GM23338 (cell line): ENCODE data around the gene SOX13. TPM values are rescaled to one million over a fixed set of nuclear protein-coding genes. Genes with fewer than 3 reads are reported as not detected.

Experiments
- ATAC-seq: fragments of 200-7000 bp; cut with Tn5 transposase; 3 replicates; pipeline ENCODE4 v1.9.1; 2020
- DNase-seq: peaks from one replicate; pipeline ENCODE4 v3.0.0-alpha.2; 2015; ENCODE audit warnings: low spot score
- H2AFZ ChIP-seq: fragments of 200-600 bp; sonication (generic); 2 replicates; pipeline ENCODE4 v1.8.0; 2016; ENCODE audit warnings: antibody characterized with exemption, mild to moderate bottlenecking, moderate library complexity
- H3F3A ChIP-seq: fragments of 200-600 bp; sonication (generic); replicated peaks from 2 replicates; pipeline ENCODE4 v1.8.0; 2017; ENCODE audit warnings: antibody characterized with exemption, mixed run types, low read depth
- H3K27ac ChIP-seq: fragments of 200-600 bp; sonication (generic); 2 replicates; pipeline ENCODE4 v1.6.1; 2016; ENCODE audit warnings: low read depth
- H3K27me3 ChIP-seq: fragments of 200-600 bp; sonication (generic); 2 replicates; pipeline ENCODE4 v1.8.0; 2016; ENCODE audit warnings: mild to moderate bottlenecking, mixed run types, moderate library complexity; ENCODE audit not compliant: insufficient read depth
- H3K36me3 ChIP-seq: fragments of 200-600 bp; sonication (generic); 2 replicates; pipeline ENCODE4 v1.8.0; 2016; ENCODE audit warnings: mild to moderate bottlenecking; ENCODE audit not compliant: insufficient read depth
- H3K4me1 ChIP-seq: fragments of 200-600 bp; sonication (generic); 2 replicates; pipeline ENCODE4 v1.8.0; 2016; ENCODE audit warnings: mild to moderate bottlenecking, moderate library complexity; ENCODE audit not compliant: insufficient read depth
- H3K4me2 ChIP-seq: fragments of 200-600 bp; sonication (generic); 2 replicates; pipeline ENCODE4 v1.7.1; 2017; ENCODE audit warnings: mixed run types
- H3K4me3 ChIP-seq: fragments of 200-600 bp; sonication (generic); 2 replicates; pipeline ENCODE4 v1.6.1; 2016; ENCODE audit warnings: mixed run types
- H3K79me2 ChIP-seq: fragments of 200-600 bp; sonication (generic); replicated peaks from 2 replicates; pipeline ENCODE4 v1.8.0; 2017; ENCODE audit warnings: mild to moderate bottlenecking; ENCODE audit not compliant: insufficient read depth
- H3K9me2 ChIP-seq: fragments of 200-600 bp; sonication (generic); 2 replicates; pipeline ENCODE4 v1.8.0; 2017; ENCODE audit not compliant: insufficient read depth
- H4K20me1 ChIP-seq: fragments of 200-600 bp; sonication (generic); replicated peaks from 2 replicates; pipeline ENCODE4 v1.8.0; 2017; ENCODE audit warnings: mild to moderate bottlenecking; ENCODE audit not compliant: insufficient read depth
- H3K27ac Mint-ChIP-seq: 2 replicates; pipeline ENCODE4 v1.8.0; 2020; ENCODE audit warnings: inconsistent platforms, mild to moderate bottlenecking, moderate library complexity, mixed read lengths
- H3K27me3 Mint-ChIP-seq: 3 replicates; pipeline ENCODE4 v1.8.0; 2022; ENCODE audit warnings: low read depth, mild to moderate bottlenecking, moderate library complexity, mixed read lengths, inconsistent platforms; ENCODE audit not compliant: insufficient read depth, poor library complexity
- H3K36me3 Mint-ChIP-seq: 3 replicates; pipeline ENCODE4 v1.8.0; 2021; ENCODE audit warnings: low read depth, mild to moderate bottlenecking, inconsistent platforms, moderate library complexity, mixed read lengths
- H3K4me1 Mint-ChIP-seq: 3 replicates; pipeline ENCODE4 v1.8.0; 2020; ENCODE audit warnings: mild to moderate bottlenecking, inconsistent platforms, mixed read lengths
- H3K4me3 Mint-ChIP-seq: 3 replicates; pipeline ENCODE4 v1.8.0; 2021; ENCODE audit warnings: moderate library complexity, mild to moderate bottlenecking, inconsistent platforms, mixed read lengths
- H3K9me3 Mint-ChIP-seq: 3 replicates; pipeline ENCODE4 v1.8.0; 2020; ENCODE audit warnings: moderate library complexity, mild to moderate bottlenecking, inconsistent platforms, mixed read lengths
- CTCF ChIP-seq, 2 experiments: fragments of 200-600 bp in 1 of 2; sonication (generic) in 1 of 2; conservative IDR thresholded peaks; 2 replicates each; pipeline versions ENCODE4 v1.5.1 to v1.6.1; 2016 to 2017; ENCODE audit warnings: antibody characterized with exemption in 2 of 2, low read depth in 2 of 2, mild to moderate bottlenecking in 2 of 2, moderate library complexity in 1 of 2
- ETS1 ChIP-seq: IDR thresholded peaks from 2 replicates; pipeline ENCODE4 v1.6.1; 2016; ENCODE audit warnings: antibody characterized with exemption
- JUNB ChIP-seq: IDR thresholded peaks from one replicate; pipeline ENCODE4 v1.6.1; 2016; ENCODE audit warnings: antibody characterized with exemption; ENCODE audit not compliant: unreplicated experiment
- NANOG ChIP-seq: IDR thresholded peaks from 2 replicates; pipeline ENCODE4 v1.6.1; 2016; ENCODE audit warnings: antibody characterized with exemption, borderline replicate concordance
- POLR2AphosphoS5 ChIP-seq: IDR thresholded peaks from 2 replicates; pipeline ENCODE4 v1.6.1; 2016; ENCODE audit warnings: antibody characterized with exemption, low read depth
- STAT1 ChIP-seq: IDR thresholded peaks from one replicate; pipeline ENCODE4 v1.6.1; 2016; ENCODE audit warnings: antibody characterized with exemption; ENCODE audit not compliant: unreplicated experiment
- ZNF331 ChIP-seq: fragments of 250-450 bp; sonication (Bioruptor Pico); IDR thresholded peaks from 2 replicates; pipeline ENCODE4 v1.5.0; 2020; ENCODE audit warnings: low read depth, mild to moderate bottlenecking, moderate library complexity
- ZNF462 ChIP-seq: fragments of 250-450 bp; sonication (Bioruptor Pico); IDR thresholded peaks from 2 replicates; pipeline ENCODE4 v1.5.0; 2020; ENCODE audit warnings: mild to moderate bottlenecking, moderate library complexity
- polyA plus RNA-seq: library from polyadenylated mRNA; unstranded; fragments of >200 nt; fragmentation: Nextera tagmentation; extraction: Ambion mirVana; gene quantifications from 2 replicates; pipeline ENCODE4 v1.2.1, GENCODE V29; 2016
- total RNA-seq: library from RNA; depleted of rRNA; stranded (reverse); fragments of >200 nt; shearing (Covaris generic); gene quantifications from 2 replicates; pipeline ENCODE4 v1.2.3, GENCODE V29; 2014

Gene SOX13
- total and polyA plus RNA-seq, 2 experiments from 2014 or later = 28.6 to 123 TPM

- TF ChIP-seq ZNF462 (CRISPR knock-in tag) (no peak), STAT1 (no peak), CTCF (conservative IDR thresholded peaks at IDR 0.05; ENCODE audit: low read depth in 2 of 2) (no peak), ETS1 (no peak), ZNF331 (no peak), NANOG (no peak)
Observed at GRCh38 chr1:204132718-204133117, 59.8 kb downstream of the SOX13 start (continued).

GRCh38 chr1:204134103-204134502 is 61.2 kb downstream of the SOX13 start:
- H4K20me1 ChIP-seq = no peaks in the 10 kb centered on the region
- H3K4me3 ChIP-seq = no peak overlapping the region
- Mint-ChIP-seq H3K27me3 (peaks cover 17% of the 10 kb centered on the region), H3K9me3 (no peaks in the 10 kb centered on the region), H3K27ac (no peak overlapping the region), H3K4me1 (peaks cover 20% of the 10 kb centered on the region), H3K36me3 (peaks cover 18% of the 10 kb centered on the region), H3K4me3 (no peak overlapping the region)
- ATAC-seq (no peak), DNase-seq (no peak)
- no peaks in the 10 kb centered on the region for H3F3A ChIP-seq
- no peak for TF ChIP-seq POLR2AphosphoS5
- no peak for TF ChIP-seq JUNB
- no peak for TF ChIP-seq NANOG
- H3K36me3 ChIP-seq = no peaks in the 10 kb centered on the region
- H3K4me1 ChIP-seq = peaks cover 22% of the 10 kb centered on the region
- no peak overlapping the region for H2AFZ ChIP-seq
- no peak overlapping the region for H3K4me2 ChIP-seq
- no peaks in the 10 kb centered on the region for H3K9me2 ChIP-seq
- no peaks in the 10 kb centered on the region for H3K27me3 ChIP-seq
- no peaks in the 10 kb centered on the region for H3K79me2 ChIP-seq
- no peak overlapping the region for H3K27ac ChIP-seq
